Left forelimb (tissue), 1 donor: ENCODE results near the gene GNAT1.

Experiments used
- DNase-seq: peaks from one replicate; pipeline ENCODE4 v3.0.0-alpha.2; 2018; ENCODE audit warnings: low spot score

The GNAT1 gene

DNA sequence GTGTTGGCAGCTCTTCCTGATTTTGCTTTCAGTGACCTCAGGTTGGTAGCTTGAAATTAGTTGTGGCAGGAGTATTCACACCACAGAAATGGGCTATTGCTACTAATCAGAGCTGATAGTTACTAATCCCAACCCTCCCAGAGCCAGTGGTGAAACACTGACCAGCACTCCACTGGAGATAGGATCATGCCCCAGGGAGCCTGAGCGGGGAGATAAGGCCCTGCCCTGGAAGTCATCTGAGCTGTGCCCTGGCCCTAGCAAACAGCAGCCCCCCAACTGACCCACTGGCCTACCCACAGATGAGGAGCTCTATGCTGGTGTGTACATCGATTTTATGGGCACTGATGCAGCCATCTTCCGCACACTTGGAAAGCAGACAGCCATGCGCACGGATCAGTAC is 9.4 kb upstream of the GNAT1 start:
- no peak for DNase-seq

- DNase-seq = no peak
These were observed 8.8 kb upstream of the GNAT1 start for GRCh38 chr3:50182533-50183099.

DNA sequence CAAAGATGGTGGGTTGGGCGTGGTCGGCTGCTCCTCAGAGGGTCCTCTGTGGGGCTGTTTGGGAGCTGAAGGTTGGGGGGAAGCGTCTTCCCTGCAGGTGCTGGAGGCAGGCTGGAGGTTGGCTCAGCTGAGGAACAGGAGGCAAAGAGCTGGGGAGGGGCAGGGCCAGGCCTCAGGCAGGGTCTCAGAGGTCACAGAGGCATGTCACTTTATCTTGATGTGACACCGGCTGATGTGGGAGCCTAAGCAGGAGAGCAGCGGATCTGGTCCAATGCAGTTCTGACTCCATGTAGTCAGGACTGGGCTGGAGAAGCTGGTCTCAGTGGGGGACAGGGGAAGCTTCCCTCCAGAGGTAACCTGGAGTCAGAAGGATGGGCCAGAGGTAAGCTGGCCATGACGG is 7.7 kb upstream of the GNAT1 start:
- DNase-seq = no peak

- no peak for DNase-seq
These were observed 7.0 kb upstream of the GNAT1 start for GRCh38 chr3:50184242-50184978.

- no peak for DNase-seq
These were observed 6.2 kb upstream of the GNAT1 start for GRCh38 chr3:50185230-50185629.

DNA sequence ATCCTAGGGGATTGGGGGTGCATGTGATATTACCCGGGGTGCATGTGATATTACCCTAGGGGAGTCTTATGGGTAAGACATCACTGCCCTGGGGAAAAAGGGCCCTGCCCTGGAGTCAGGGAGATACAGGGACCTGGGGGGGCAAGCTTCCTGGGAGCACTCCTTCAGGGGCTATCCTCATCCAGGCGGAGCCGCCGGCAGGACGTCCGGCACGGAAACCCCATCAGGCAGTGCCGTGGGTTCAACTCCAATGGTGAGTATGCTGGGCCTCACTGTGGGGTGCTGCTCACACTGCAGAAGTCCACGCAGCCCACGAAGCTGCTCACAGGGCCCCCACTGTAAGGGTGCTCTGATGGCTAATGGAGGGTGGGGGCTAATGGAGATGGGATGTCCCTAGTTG is 5.3 kb upstream of the GNAT1 start:
- no peak for DNase-seq

- no peak for DNase-seq
These were observed 3.7 kb upstream of the GNAT1 start for GRCh38 chr3:50187750-50188149.

GRCh38 chr3:50189274-50189673 is 2.1 kb upstream of the GNAT1 start:
- DNase-seq = peak; percentile 82

- DNase-seq = no peak
These were observed 1.4 kb upstream of the GNAT1 start for GRCh38 chr3:50189989-50190388.

- DNase-seq = no peak
These were observed 714 bp downstream of the GNAT1 start for GRCh38 chr3:50192124-50192523.

GRCh38 chr3:50192689-50193141 is 1.3 kb downstream of the GNAT1 start:
- DNase-seq = peak; percentile 84

DNA sequence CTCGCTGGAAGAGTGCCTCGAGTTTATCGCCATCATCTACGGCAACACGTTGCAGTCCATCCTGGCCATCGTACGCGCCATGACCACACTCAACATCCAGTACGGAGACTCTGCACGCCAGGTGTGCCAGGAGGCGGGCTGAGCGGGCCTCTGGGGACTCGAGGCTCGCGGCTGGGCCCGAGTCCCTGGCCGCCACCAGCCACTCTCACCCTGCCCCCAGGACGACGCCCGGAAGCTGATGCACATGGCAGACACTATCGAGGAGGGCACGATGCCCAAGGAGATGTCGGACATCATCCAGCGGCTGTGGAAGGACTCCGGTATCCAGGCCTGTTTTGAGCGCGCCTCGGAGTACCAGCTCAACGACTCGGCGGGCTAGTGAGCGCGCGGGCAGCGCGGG is 1.9 kb downstream of the GNAT1 start:
- no peak for DNase-seq

- no peak for DNase-seq
These were observed 2.3 kb downstream of the GNAT1 start for GRCh38 chr3:50193746-50194127.

DNA sequence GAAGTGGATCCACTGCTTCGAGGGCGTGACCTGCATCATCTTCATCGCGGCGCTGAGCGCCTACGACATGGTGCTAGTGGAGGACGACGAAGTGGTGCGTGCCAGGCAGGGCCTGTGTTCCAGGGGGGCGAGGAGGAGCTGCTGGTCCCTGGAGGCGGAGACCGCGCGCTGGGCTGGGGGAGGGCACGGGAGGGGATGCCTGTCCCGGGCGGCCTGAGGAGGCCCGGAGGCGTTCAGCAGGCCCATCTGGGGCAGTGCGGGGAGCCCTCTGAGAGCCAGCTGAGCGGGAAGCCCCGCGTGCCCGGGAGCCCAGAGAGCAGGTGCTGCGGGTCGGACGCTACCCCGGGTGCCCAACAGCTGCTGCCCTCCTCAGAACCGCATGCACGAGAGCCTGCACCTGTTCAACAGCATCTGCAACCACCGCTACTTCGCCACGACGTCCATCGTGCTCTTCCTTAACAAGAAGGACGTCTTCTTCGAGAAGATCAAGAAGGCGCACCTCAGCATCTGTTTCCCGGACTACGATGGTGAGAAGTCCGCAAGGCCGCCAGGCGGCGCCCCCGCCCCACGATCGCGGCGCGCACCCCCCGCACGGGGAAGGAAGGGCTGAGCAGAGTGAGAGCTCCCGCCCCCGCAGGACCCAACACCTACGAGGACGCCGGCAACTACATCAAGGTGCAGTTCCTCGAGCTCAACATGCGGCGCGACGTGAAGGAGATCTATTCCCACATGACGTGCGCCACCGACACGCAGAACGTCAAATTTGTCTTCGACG is 2.9 kb downstream of the GNAT1 start:
- peak; percentile 83 for DNase-seq

- no peak for DNase-seq
These were observed 3.6 kb downstream of the GNAT1 start for GRCh38 chr3:50194903-50195500.

DNA sequence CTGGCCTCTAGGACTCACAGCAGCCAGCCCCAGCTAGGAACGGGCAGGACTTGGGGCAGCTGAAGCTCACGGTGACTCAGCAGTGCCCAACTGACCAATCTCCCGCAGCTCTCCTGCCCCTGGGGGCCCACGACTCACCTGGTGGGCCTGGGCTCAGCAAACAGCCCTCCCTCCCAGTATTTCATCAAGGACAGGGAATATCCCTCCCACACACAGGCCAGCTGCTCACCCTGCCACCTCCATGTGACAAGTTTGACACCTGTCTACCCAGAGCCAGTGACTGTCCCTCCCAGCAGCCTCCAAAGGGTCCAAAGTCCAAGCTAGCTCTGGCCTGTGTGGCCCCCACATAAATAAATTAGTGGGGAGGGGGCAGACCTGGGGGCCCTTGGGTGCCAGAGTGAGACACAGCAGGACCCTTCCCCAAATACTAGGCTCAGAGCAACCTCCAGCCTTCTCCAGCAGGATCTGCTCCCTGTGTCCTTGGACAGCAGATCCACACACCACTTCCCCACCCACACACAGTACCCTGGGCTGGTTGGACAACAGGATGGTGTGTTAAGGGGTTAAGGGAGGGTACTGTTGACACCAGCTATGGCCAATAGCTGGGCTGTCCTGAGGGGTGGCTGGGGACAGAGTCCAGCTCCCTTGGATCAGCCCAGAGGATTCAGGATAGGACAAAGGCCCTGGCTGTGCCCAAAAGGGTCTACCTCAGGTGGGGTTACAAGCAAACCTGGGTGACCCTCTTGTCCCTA is 4.3 kb downstream of the GNAT1 start:
- no peak for DNase-seq

DNA sequence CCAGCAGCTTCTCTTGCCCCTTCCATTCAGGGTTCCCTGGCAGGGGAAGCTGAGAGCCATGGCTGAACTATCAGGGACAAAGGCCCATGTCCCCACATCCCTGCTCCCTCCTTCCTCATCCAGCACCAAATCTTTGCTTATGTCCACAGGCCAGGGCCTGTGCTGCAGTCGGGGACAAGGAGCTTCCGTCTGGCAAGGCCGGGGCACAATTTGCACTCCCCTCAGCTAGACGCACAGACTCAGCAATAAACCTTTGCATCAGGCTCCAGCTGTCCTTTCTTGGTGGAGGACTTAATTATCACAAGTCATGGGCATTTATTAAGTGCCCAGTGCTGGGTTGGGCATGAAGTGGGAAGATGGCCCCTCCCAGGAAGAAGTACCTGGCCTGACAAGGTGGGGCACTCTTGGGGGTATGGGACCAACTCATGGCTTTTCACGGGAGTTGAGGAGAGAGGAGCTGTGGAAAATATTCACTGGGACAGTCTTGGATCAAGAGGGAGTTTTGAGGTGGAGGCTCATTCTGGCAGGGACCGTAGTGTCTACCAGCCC is 4.9 kb downstream of the GNAT1 start:
- no peak for DNase-seq

GRCh38 chr3:50201573-50202315 is 10.3 kb downstream of the GNAT1 start:
- DNase-seq = no peak

- no peak for DNase-seq
These were observed 11.1 kb downstream of the GNAT1 start for GRCh38 chr3:50202353-50203112.

- no peak for DNase-seq
These were observed 11.9 kb downstream of the GNAT1 start for GRCh38 chr3:50203113-50203808.
